Sigmoid colon (tissue), 7 donors: ENCODE data around the gene RNF26. TPM values are rescaled to one million over a fixed set of nuclear protein-coding genes. Genes with fewer than 3 reads are reported as not detected.
"Not testable (repeated sequence)": the region's sequence is repeated elsewhere in the genome, so short reads cannot be mapped to it uniquely, and the experiment has no call there.

Experiments used
- DNase-seq: peaks from one replicate; pipeline ENCODE4 v3.0.0-alpha.2; 2019
- H3K27ac ChIP-seq, 4 donors: fragments of 200-600 bp; sonication (generic); one replicate each; pipeline ENCODE4 v1.5.1; 2016 to 2019; ENCODE audit warnings: mild to moderate bottlenecking in 1 of 4
- H3K27me3 ChIP-seq, 3 donors: fragments of 200-600 bp; sonication (generic); one replicate each; pipeline ENCODE4 v1.5.1; 2019; ENCODE audit warnings: mild to moderate bottlenecking in 1 of 3
- H3K36me3 ChIP-seq, 4 donors: fragments of 200-600 bp; sonication (generic); one replicate each; pipeline ENCODE4 v1.5.1; 2016 to 2019
- H3K4me1 ChIP-seq, 4 donors: fragments of 200-600 bp; sonication (generic); one replicate each; pipeline ENCODE4 v1.5.1; 2017 to 2019
- H3K4me3 ChIP-seq, 4 donors: fragments of 200-600 bp; sonication (generic); one replicate each; pipeline ENCODE4 v1.5.1; 2017 to 2019; ENCODE audit warnings: mild to moderate bottlenecking in 2 of 4, moderate library complexity in 1 of 4
- H3K9me3 ChIP-seq, 4 donors: fragments of 200-600 bp in 3 of 4; sonication (generic) in 3 of 4; one replicate each; pipeline versions ENCODE4 v1.5.1 to v1.6.1; 2013 to 2019
- CTCF ChIP-seq, 4 experiments: fragments of 450-650 bp in 3 of 4; fragments of 200-600 bp in 1 of 4; IDR thresholded peaks; one replicate each; pipeline ENCODE4 v1.5.1; 2016 to 2019; ENCODE audit warnings: antibody characterized with exemption in 4 of 4, mild to moderate bottlenecking in 3 of 4, moderate library complexity in 2 of 4
- EP300 ChIP-seq, 4 donors: sonication (generic); formaldehyde crosslinking; IDR thresholded peaks; one replicate each; pipeline ENCODE4 v1.6.1; 2017; ENCODE audit warnings: antibody characterized with exemption in 4 of 4
- POLR2A ChIP-seq, 2 donors: fragments of 450-650 bp; IDR thresholded peaks; one replicate each; pipeline ENCODE4 v1.6.1; 2016; ENCODE audit warnings: antibody characterized with exemption in 2 of 2, mild to moderate bottlenecking in 2 of 2, moderate library complexity in 2 of 2
- POLR2AphosphoS5 ChIP-seq, 4 donors: sonication (generic); formaldehyde crosslinking; IDR thresholded peaks; one replicate each; pipeline ENCODE4 v1.6.1; 2017; ENCODE audit warnings: antibody characterized with exemption in 4 of 4
- WGBS, 2 donors: extraction: QIAGEN DNeasy Blood & Tissue Kit; methylation state at CpG; one replicate each; pipeline ENCODE4 v1.1.7; 2013; 5-methylcytosine and 5-hydroxymethylcytosine counted together
- intact Hi-C: fragments of 100-400 bp; cut with DNase I; formaldehyde crosslinking; loops from one replicate; pipeline ENCODE4 v1.15.1; 2023
- polyA plus RNA-seq, 3 donors: library from polyadenylated mRNA; stranded (reverse); fragments of 200-250 nt; gene quantifications; one replicate each; pipeline ENCODE4 v1.2.3, GENCODE V29; 2013
- total RNA-seq, 4 donors: library from RNA; depleted of rRNA; stranded (reverse); fragments of >200 nt; gene quantifications; one replicate each; pipeline ENCODE4 v1.1.0, GENCODE V29; 2016
- donor health status: healthy with polysubstance abuse.
- donor health status: Bipolar disorder and iron deficiency.
- donor health status: healthy.

Gene RNF26
- total and polyA plus RNA-seq, 7 donors = 6.2 to 26.1 (median 10.7) TPM

GRCh38 chr11:119380827-119381180 lies 46.5 kb downstream of the RNF26 start:
- WGBS, 2 donors = 10% methylated on average over 10 of the region's 10 CpGs
- intact Hi-C loops = loop anchor here (1.0 to 5.0 kb wide), 2 partner anchors 25 to 39 kb away; partner anchors contain the start of gene C1QTNF5
- Histone ChIP-seq H3K4me3 (peak overlapping the region in 3 of 4 donors; percentile 34 to 47 (median 47)), H3K4me1 (peaks cover 0 to 28% (median 21%) of the 10 kb centered on the region in 4 donors), H3K9me3 (no peaks in the 10 kb centered on the region), H3K27me3 (no peaks in the 10 kb centered on the region), H3K27ac (peak overlapping the region; percentile 20 to 79 (median 62)), H3K36me3 (no peaks in the 10 kb centered on the region)
- TF ChIP-seq POLR2AphosphoS5 (IDR thresholded peaks at IDR 0.05) (no peak), EP300 (IDR thresholded peaks at IDR 0.05) (no peak), CTCF (IDR thresholded peaks at IDR 0.05) (no peak), POLR2A (IDR thresholded peaks at IDR 0.05) (no peak)
- DNase-seq = no peak

- Histone ChIP-seq H3K27ac (peak within 1 kb of the TSS; percentile 20 to 79 (median 62)), H3K36me3 (no peaks in the 10 kb centered on the region), H3K4me1 (peaks cover 0 to 22% (median 15%) of the 10 kb centered on the region in 4 donors), H3K9me3 (no peaks in the 10 kb centered on the region), H3K4me3 (peak within 1 kb of the TSS; percentile 32 to 47 (median 40)), H3K27me3 (no peaks in the 10 kb centered on the region)
- intact Hi-C loops = loop anchor here (1.0 to 5.0 kb wide), 2 partner anchors 25 to 39 kb away; partner anchors contain the start of gene C1QTNF5
- WGBS, 2 donors = 0% methylated on average over 54 of the region's 54 CpGs
- DNase-seq = peak; percentile 98
- TF ChIP-seq EP300 (IDR thresholded peaks at IDR 0.05) (peak in 3 of 4 donors; percentile 62 to 92 (median 82)), POLR2AphosphoS5 (IDR thresholded peaks at IDR 0.05) (peak; percentile 25 to 85 (median 48)), CTCF (IDR thresholded peaks at IDR 0.05) (peak; percentile 76 to 91 (median 88)), POLR2A (IDR thresholded peaks at IDR 0.05) (peak in 1 of 2 donors; percentile 41)
Measured at GRCh38 chr11:119381181-119381988, 47.1 kb downstream of the RNF26 start, which contains the start of gene USP2. Gene USP2 (minus strand): TSS chr11:119381690. CDS start chr11:119373480, 8,210 bp downstream.

GRCh38 chr11:119382101-119382500 lies 47.8 kb downstream of the RNF26 start:
- peak overlapping the region in 2 of 4 donors; percentile 69 to 79 for H3K27ac ChIP-seq
- intact Hi-C loops = loop anchor here (2.0 to 5.0 kb wide), 2 partner anchors 40 to 93 kb away; partner anchors contain the start of gene C1QTNF5

GRCh38 chr11:119382513-119382912 lies 48.2 kb downstream of the RNF26 start:
- H3K27me3 ChIP-seq, H3K9me3 ChIP-seq, H3K36me3 ChIP-seq, H3K4me3 ChIP-seq, DNase-seq, H3K27ac ChIP-seq: not testable (repeated sequence)
- 90 to 91% methylated on average over 14 of the region's 14 CpGs for WGBS, 2 donors
- intact Hi-C loops = loop anchor here (2.0 to 5.0 kb wide), 2 partner anchors 40 to 92 kb away; partner anchors contain the start of gene C1QTNF5
- H3K4me1 ChIP-seq = peaks cover 0 to 21% (median 12%) of the 10 kb centered on the region in 4 donors

More at GRCh38 chr11:119382101-119382500, 47.8 kb downstream of the RNF26 start:
- DNase-seq = no peak
- Histone ChIP-seq H3K4me3 (peak overlapping the region; percentile 32 to 47 (median 40)), H3K9me3 (no peaks in the 10 kb centered on the region), H3K27me3 (no peaks in the 10 kb centered on the region), H3K4me1 (peaks cover 0 to 21% (median 12%) of the 10 kb centered on the region in 4 donors), H3K36me3 (no peaks in the 10 kb centered on the region)
- TF ChIP-seq POLR2A (IDR thresholded peaks at IDR 0.05) (no peak), CTCF (IDR thresholded peaks at IDR 0.05) (no peak), EP300 (IDR thresholded peaks at IDR 0.05) (no peak), POLR2AphosphoS5 (IDR thresholded peaks at IDR 0.05) (no peak)
- WGBS, 2 donors = 11 to 14% methylated on average over 9 of the region's 9 CpGs

GRCh38 chr11:119384332-119384731 lies 50.0 kb downstream of the RNF26 start:
- Histone ChIP-seq H3K9me3 (no peaks in the 10 kb centered on the region), H3K27me3 (no peaks in the 10 kb centered on the region), H3K27ac (no peak overlapping the region), H3K36me3 (no peaks in the 10 kb centered on the region), H3K4me1 (peaks cover 0 to 21% (median 12%) of the 10 kb centered on the region in 4 donors), H3K4me3 (no peak overlapping the region)
- WGBS, 2 donors = 85 to 86% methylated on average over 2 of the region's 2 CpGs
- intact Hi-C loops = loop anchor here (5.0 kb wide), 1 partner anchor 42 kb away; the partner anchor contains the start of gene C1QTNF5
- DNase-seq = no peak
- TF ChIP-seq CTCF (IDR thresholded peaks at IDR 0.05) = no peak
